Loucy (cell line): ENCODE data around the gene ENPP3.

ENCODE experiments used
- EZH2phosphoT487 ChIP-seq: fragments of 200-600 bp; IDR thresholded peaks from 2 replicates; pipeline ENCODE4 v1.6.1; 2018; ENCODE audit warnings: antibody characterized with exemption, mild to moderate bottlenecking, moderate library complexity, borderline replicate concordance
- TF ChIP-seq, protein P1 (sequence below): fragments of 200-600 bp; sonication (generic); conservative IDR thresholded peaks from 2 replicates; pipeline ENCODE4 v1.5.1; 2014; ENCODE audit warnings: mild to moderate bottlenecking, antibody characterized with exemption, low read length

DNA sequence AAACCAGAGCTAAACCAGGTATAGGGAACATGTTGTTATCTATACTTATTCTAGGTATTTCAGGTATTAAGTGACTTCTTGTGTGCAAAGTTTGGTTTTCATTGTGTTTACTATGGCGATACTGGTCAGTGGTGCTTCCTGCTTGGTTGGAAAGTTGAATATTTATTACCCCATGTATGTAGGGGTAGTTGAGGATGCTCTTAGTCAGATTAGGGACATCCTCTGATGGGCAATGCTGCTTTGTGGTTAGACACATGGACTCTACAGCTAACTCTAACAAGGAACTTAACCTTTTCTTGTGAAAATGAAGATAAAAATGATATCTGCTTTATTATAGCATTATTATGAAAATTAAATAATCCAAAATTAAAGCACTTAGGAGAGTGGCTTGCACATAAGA, 126.6 kb downstream of the ENPP3 start:
- TF ChIP-seq, protein P1, sequence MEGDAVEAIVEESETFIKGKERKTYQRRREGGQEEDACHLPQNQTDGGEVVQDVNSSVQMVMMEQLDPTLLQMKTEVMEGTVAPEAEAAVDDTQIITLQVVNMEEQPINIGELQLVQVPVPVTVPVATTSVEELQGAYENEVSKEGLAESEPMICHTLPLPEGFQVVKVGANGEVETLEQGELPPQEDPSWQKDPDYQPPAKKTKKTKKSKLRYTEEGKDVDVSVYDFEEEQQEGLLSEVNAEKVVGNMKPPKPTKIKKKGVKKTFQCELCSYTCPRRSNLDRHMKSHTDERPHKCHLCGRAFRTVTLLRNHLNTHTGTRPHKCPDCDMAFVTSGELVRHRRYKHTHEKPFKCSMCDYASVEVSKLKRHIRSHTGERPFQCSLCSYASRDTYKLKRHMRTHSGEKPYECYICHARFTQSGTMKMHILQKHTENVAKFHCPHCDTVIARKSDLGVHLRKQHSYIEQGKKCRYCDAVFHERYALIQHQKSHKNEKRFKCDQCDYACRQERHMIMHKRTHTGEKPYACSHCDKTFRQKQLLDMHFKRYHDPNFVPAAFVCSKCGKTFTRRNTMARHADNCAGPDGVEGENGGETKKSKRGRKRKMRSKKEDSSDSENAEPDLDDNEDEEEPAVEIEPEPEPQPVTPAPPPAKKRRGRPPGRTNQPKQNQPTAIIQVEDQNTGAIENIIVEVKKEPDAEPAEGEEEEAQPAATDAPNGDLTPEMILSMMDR: no peak
- no peak for TF ChIP-seq EZH2phosphoT487
